Type B pancreatic cell (in vitro differentiated cells): ENCODE results near the gene CGNL1. TPM values are rescaled to one million over a fixed set of nuclear protein-coding genes. Genes with fewer than 3 reads are reported as not detected.

Experiments
- DNase-seq: peaks from one replicate; pipeline ENCODE4 v3.0.0; 2021; ENCODE audit warnings: mixed read lengths; ENCODE audit not compliant: unreplicated experiment; ENCODE audit errors: extremely low spot score
- H3K27ac Mint-ChIP-seq: 2 replicates; pipeline ENCODE4 v1.8.0; 2021; ENCODE audit warnings: mild to moderate bottlenecking, mixed read lengths
- H3K27me3 Mint-ChIP-seq: 2 replicates; pipeline ENCODE4 v1.8.0; 2021; ENCODE audit warnings: mixed read lengths
- H3K36me3 Mint-ChIP-seq: 2 replicates; pipeline ENCODE4 v1.8.0; 2021; ENCODE audit warnings: mixed read lengths
- H3K4me1 Mint-ChIP-seq: one replicate; pipeline ENCODE4 v1.8.0; 2021; ENCODE audit warnings: mixed read lengths; ENCODE audit not compliant: unreplicated experiment
- H3K4me3 Mint-ChIP-seq: 2 replicates; pipeline ENCODE4 v1.8.0; 2021; ENCODE audit warnings: mild to moderate bottlenecking, mixed read lengths
- H3K9me3 Mint-ChIP-seq: 2 replicates; pipeline ENCODE4 v1.8.0; 2021; ENCODE audit warnings: mixed read lengths
- total RNA-seq: library from RNA; stranded (reverse); gene quantifications from 2 replicates; pipeline ENCODE4 v1.2.1, GENCODE V29; 2021; ENCODE audit warnings: low replicate concordance
- TF ChIP-seq, protein P1 (sequence below): fragments of 200-600 bp; sonication (generic); conservative IDR thresholded peaks from 2 replicates; pipeline ENCODE4 v1.5.0; 2021; ENCODE audit warnings: antibody characterized with exemption, mild to moderate bottlenecking

CGNL1 gene
- total RNA-seq, 1 donor from 2014 or later = 11.8 TPM

- no peak overlapping the region for H3K4me3 Mint-ChIP-seq
Measured at GRCh38 chr15:57567891-57568290, 191.6 kb downstream of the CGNL1 start.

GRCh38 chr15:57568299-57568698, 192.0 kb downstream of the CGNL1 start:
- Mint-ChIP-seq H3K9me3 (no peaks in the 10 kb centered on the region), H3K4me3 (no peak overlapping the region), H3K4me1 (peaks cover 3% of the 10 kb centered on the region), H3K36me3 (no peaks in the 10 kb centered on the region), H3K27me3 (no peaks in the 10 kb centered on the region), H3K27ac (no peak overlapping the region)
- TF ChIP-seq, protein P1, sequence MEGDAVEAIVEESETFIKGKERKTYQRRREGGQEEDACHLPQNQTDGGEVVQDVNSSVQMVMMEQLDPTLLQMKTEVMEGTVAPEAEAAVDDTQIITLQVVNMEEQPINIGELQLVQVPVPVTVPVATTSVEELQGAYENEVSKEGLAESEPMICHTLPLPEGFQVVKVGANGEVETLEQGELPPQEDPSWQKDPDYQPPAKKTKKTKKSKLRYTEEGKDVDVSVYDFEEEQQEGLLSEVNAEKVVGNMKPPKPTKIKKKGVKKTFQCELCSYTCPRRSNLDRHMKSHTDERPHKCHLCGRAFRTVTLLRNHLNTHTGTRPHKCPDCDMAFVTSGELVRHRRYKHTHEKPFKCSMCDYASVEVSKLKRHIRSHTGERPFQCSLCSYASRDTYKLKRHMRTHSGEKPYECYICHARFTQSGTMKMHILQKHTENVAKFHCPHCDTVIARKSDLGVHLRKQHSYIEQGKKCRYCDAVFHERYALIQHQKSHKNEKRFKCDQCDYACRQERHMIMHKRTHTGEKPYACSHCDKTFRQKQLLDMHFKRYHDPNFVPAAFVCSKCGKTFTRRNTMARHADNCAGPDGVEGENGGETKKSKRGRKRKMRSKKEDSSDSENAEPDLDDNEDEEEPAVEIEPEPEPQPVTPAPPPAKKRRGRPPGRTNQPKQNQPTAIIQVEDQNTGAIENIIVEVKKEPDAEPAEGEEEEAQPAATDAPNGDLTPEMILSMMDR = no peak
- no peak for DNase-seq

More at GRCh38 chr15:57567891-57568290, 191.6 kb downstream of the CGNL1 start:
- no peak for DNase-seq
- H3K4me1 Mint-ChIP-seq = no peaks in the 10 kb centered on the region
- no peaks in the 10 kb centered on the region for H3K36me3 Mint-ChIP-seq
- TF ChIP-seq, protein P1 = no peak
- H3K9me3 Mint-ChIP-seq = no peaks in the 10 kb centered on the region
- no peak overlapping the region for H3K27ac Mint-ChIP-seq
- H3K27me3 Mint-ChIP-seq = no peaks in the 10 kb centered on the region

DNA sequence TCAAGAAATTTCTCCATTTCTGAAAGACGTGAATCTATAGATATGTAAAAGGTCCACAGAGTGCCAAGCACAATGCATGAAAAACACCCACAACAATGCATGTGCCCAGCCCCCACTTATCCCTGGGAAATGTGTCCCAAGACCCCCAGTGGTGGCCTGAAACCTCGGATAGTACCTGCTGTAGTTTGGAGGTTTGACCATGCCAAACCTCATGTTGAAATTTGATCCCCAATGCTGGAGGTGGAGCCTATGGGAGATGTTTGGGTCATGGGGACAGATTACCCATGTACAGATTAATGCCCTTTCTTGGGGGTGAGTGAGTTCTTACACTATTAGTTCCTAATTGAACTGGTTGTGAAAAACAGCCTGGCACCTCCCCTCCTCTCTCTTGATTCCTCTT, 194.0 kb downstream of the CGNL1 start:
- Mint-ChIP-seq H3K36me3 (no peaks in the 10 kb centered on the region), H3K27me3 (no peaks in the 10 kb centered on the region), H3K9me3 (no peaks in the 10 kb centered on the region), H3K27ac (no peak overlapping the region), H3K4me1 (peaks cover 5% of the 10 kb centered on the region), H3K4me3 (no peak overlapping the region)
- DNase-seq = no peak
- TF ChIP-seq, protein P1 = no peak

DNA sequence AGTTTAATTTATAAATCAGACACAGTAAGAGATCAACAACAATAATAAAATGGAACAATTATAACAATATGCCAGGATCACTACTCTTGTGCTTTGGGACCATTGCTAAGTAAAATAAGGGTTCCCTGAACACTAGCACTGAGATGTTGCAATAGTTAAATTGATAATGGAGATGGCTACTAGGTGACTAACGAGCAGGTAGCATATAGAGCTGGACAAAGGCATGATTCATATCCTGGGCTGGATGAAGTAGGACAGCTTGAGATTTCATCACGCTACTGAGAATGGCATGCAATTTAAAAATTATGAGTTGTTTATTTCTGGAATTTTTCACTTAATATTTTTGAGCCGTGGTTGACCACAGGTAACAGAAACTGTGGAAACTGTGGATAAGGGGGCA, 194.7 kb downstream of the CGNL1 start:
- Mint-ChIP-seq H3K9me3 (no peaks in the 10 kb centered on the region), H3K36me3 (no peaks in the 10 kb centered on the region), H3K4me1 (peaks cover 5% of the 10 kb centered on the region), H3K27me3 (no peaks in the 10 kb centered on the region), H3K27ac (no peak overlapping the region), H3K4me3 (no peak overlapping the region)
- TF ChIP-seq, protein P1 = no peak
- DNase-seq = no peak

GRCh38 chr15:57571725-57572124, 195.4 kb downstream of the CGNL1 start:
- no peak overlapping the region for H3K4me3 Mint-ChIP-seq
- H3K36me3 Mint-ChIP-seq = no peaks in the 10 kb centered on the region
- H3K27ac Mint-ChIP-seq = no peak overlapping the region
- no peaks in the 10 kb centered on the region for H3K27me3 Mint-ChIP-seq
- TF ChIP-seq, protein P1 = no peak
- H3K9me3 Mint-ChIP-seq = no peaks in the 10 kb centered on the region
- DNase-seq = no peak
- H3K4me1 Mint-ChIP-seq = peaks cover 5% of the 10 kb centered on the region

DNA sequence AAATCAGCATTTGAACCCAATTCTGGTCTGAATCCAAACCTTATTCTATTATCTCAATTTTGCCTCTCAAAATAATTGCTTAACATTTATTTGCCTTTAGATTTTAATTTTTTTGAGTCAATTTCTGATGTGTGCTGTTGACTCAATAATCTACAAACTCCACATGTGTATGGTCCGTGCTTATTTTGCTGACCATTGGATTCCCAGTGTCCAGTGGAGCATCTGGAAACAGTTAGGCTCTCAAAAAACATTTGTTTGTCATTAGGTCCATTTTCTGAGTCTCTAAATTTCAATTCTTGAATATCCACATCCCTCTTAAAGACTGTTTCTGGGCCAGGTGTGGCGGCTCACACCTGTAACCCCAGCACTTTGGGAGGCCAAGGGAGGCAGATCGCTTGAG, 196.2 kb downstream of the CGNL1 start:
- H3K27ac Mint-ChIP-seq = no peak overlapping the region
- TF ChIP-seq, protein P1 = no peak
- peaks cover 3% of the 10 kb centered on the region for H3K27me3 Mint-ChIP-seq
- no peaks in the 10 kb centered on the region for H3K36me3 Mint-ChIP-seq
- H3K4me1 Mint-ChIP-seq = peaks cover 5% of the 10 kb centered on the region
- H3K4me3 Mint-ChIP-seq = no peak overlapping the region
- H3K9me3 Mint-ChIP-seq = no peaks in the 10 kb centered on the region
- DNase-seq = no peak
